PC-3 (cell line): Measurements from ENCODE around the gene FOXN3.
"Not testable (repeated sequence)": the region's sequence is repeated elsewhere in the genome, so short reads cannot be mapped to it uniquely, and the experiment has no call there.

ENCODE experiments used
- CTCF ChIP-seq: fragments of 300-600 bp; sonication (generic); conservative IDR thresholded peaks from 2 replicates; pipeline ENCODE4 v1.5.1; 2017; ENCODE audit warnings: antibody characterized with exemption, low read depth, mild to moderate bottlenecking, low read length
- EZH2phosphoT487 ChIP-seq: fragments of 300-600 bp; sonication (generic); IDR thresholded peaks from 2 replicates; pipeline ENCODE4 v1.6.1; 2018; ENCODE audit warnings: mild to moderate bottlenecking, antibody characterized with exemption, low read length, borderline replicate concordance

- not testable (repeated sequence) for TF ChIP-seq CTCF, EZH2phosphoT487
These were observed 305.8 kb downstream of the FOXN3 start for GRCh38 chr14:89111232-89111631.
